GM10847 (cell line): ENCODE results near the gene FN1.

Source experiments
- POLR2A ChIP-seq: IDR thresholded peaks from 2 replicates; pipeline ENCODE4 v1.6.1; 2011; ENCODE audit not compliant: insufficient read length; ENCODE audit errors: extremely low read depth

Gene FN1

GRCh38 chr2:215435870-215436704 lies at the start of gene FN1:
Gene FN1, minus strand, starts transcription at chr2:215436068. Its CDS starts 266 bp downstream, at chr2:215435802.
- no peak for TF ChIP-seq POLR2A

- no peak for TF ChIP-seq POLR2A
Measured at GRCh38 chr2:215485032-215485431, 49.2 kb upstream of the FN1 start.

GRCh38 chr2:215484570-215484969 lies 48.7 kb upstream of the FN1 start:
- TF ChIP-seq POLR2A = no peak

- TF ChIP-seq POLR2A = no peak
Measured at GRCh38 chr2:215483431-215483830, 47.6 kb upstream of the FN1 start.

- no peak for TF ChIP-seq POLR2A
Measured at GRCh38 chr2:215479536-215480240, 43.8 kb upstream of the FN1 start.

- TF ChIP-seq POLR2A = no peak
Measured at GRCh38 chr2:215479121-215479520, 43.3 kb upstream of the FN1 start.

- no peak for TF ChIP-seq POLR2A
Measured at GRCh38 chr2:215476424-215476823, 40.6 kb upstream of the FN1 start.

- TF ChIP-seq POLR2A = no peak
Measured at GRCh38 chr2:215466097-215466909, 30.4 kb upstream of the FN1 start.

- TF ChIP-seq POLR2A = no peak
Measured at GRCh38 chr2:215465256-215465655, 29.4 kb upstream of the FN1 start.

- TF ChIP-seq POLR2A = no peak
Measured at GRCh38 chr2:215461836-215462532, 26.1 kb upstream of the FN1 start.

GRCh38 chr2:215460682-215461382 lies 25.0 kb upstream of the FN1 start:
- TF ChIP-seq POLR2A = no peak

- no peak for TF ChIP-seq POLR2A
Measured at GRCh38 chr2:215455958-215456357, 20.1 kb upstream of the FN1 start.

- TF ChIP-seq POLR2A = no peak
Measured at GRCh38 chr2:215454519-215455246, 18.8 kb upstream of the FN1 start.

GRCh38 chr2:215452725-215453124 lies 16.9 kb upstream of the FN1 start:
- TF ChIP-seq POLR2A = no peak
